ENCODE results near the gene LYRM1.
"Not testable (repeated sequence)": the region's sequence is repeated elsewhere in the genome, so short reads cannot be mapped to it uniquely, and the experiment has no call there.

The LYRM1 gene

DNA sequence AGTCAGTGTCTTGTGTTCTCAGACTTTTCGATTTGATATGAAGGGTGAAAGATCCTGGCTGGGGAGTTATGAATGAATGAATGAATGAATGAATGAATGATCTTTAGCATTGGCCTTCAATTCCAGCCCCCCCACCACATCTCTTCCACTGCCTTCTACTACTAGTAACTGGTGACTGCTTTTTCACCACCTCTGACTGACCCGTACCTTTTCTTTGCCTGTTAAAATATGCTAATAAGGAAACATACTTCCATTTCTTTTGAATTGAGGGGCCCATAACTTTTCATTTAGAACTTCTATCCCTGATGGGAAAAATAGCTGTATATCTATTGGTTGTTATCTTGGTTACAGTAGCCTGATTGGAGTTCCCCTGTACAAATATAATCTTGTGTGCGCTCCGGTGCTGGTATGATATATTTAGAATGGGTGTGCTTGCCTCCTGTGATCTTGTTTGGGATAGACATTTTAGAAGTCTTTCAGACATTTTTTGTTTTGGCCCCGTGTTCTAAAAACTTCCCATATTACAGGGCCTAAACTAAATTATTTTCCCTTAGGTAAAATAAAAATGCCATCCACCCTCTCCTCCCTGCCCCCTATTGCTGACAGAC lies 3.4 kb downstream of the LYRM1 start:
- DNase-seq = no peak

DNA sequence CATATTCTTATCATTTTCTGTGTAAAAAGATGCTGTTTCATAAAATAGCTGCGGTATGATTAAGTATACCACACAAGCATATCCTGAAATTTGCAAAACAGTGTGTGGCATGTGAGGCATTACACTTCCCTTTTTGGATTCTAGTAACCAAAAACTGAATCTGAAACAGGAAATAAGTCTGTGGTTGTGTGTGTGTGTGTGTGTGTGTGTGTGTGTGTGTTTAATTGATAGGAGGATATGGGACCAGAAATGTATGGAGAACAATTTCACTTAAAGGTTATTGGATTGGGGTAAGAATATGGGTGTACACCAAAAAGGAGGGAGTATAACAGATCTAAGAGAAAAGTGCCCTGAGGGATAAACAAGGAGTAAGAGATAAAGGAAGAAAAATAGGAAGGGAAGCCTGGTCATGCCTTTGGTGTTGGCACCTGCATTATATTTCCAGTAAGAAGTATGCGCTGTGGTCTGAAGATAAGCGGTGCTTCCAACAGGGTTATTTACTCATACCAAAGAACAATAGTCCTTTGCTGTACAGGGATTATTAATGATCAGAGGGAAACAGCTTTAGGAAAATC lies 4.0 kb downstream of the LYRM1 start:
- peak; percentile 37 to 62 for DNase-seq

DNA sequence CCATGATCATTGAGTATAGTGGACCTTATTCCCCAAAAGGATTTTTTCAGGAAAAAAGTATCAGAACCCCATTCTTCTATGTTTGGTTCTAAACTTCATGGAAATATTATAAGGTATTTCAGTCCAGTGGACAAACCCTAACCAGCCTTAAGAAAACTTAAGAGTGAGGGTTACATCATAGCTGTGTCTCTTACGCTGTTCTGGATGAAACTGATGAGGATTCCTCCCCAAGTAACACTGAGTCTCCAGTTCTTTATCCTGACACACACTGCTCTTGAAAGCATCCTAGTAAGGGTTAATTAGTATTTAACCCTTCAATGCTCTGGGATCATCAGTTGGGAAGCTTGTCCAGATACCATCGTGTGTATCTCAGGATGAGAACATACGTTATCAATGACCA lies 5.0 kb downstream of the LYRM1 start:
- DNase-seq = no peak

DNA sequence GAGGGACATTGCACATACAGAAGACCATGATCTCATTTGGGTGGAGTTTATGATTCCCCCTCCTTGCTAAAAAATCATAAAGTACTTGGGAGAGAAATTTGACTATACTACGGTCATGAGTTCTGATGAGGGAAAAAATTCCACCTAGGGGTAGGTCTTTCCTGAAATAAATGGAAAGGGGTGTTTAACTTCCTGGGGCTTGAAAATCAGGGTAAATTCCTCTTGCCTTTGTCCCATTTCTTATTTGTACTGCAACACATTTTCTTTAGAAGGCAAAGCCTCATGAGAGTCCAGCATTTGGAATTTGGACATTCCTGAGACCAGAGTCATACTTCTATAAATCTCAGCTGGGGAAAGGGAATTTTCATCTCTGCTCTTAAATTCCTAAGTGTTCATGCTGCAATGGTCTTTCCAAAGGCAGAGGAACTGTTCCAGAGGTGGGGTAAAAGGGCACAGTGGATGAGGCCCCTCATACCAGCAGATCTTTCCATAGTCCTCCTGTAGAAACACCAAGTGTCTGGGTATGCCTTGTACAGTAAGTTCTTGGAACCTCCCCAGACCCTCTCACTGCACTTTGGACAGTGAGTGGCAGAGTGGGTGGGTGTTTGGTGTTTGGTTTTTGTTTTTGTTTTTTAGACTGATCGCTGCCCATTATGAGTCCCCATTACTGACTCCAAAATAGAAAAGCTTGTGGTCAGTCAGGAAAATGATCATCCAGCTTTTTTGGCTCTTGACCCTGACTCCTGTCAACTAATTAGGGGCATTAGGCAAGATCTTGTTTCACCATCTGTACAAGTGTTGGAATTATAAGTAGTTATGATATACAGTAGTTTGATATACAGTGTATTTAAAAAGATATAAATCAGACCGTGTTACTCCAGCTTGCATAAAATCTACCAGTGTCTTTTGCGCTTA lies 6.0 kb downstream of the LYRM1 start:
- no peak for DNase-seq

DNA sequence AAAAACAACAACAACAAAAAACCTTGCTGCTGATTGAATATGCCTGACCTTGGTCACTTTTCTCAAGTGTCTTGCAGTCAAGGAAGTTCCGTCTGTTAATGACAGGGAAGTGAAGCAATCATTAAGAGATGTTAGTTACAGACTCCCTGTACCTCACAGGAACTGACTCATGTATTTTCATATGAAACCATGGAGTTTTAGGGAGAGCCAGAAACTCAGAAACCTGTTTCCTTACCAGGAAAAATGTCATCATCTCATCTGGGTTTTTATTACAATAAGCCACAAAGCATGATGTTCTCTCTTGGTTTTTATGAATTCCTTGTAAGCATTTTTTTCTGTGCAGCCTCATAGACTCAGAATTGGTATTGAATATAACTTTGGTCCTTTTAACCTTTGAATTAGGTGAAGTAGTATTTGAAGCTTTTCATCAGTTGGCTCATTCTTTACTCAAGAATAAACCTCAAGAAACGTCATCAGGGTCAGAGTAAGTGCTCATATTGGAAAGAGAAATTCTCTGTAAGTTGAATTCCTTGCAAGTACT lies 10.3 kb downstream of the LYRM1 start:
- DNase-seq = no peak

DNA sequence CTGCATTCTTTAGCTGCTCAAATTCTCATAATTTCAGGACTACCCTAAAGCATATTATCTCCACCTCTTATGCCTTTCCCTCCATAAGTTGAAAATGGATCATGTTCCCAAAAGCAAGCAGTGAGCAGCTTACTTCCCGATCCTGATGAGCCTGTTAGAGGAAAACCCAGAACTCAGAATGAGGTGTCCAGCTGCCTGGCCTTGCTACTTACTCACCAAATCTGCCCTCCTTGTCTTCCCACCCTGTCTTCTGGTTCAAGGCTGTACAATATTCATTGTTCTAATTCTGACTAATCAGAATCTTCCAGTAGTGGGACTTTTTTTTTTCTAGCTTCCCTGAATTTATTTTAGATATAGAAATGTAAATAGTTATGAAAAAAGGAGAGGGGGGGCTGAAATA lies 10.8 kb downstream of the LYRM1 start:
- DNase-seq = no peak

DNA sequence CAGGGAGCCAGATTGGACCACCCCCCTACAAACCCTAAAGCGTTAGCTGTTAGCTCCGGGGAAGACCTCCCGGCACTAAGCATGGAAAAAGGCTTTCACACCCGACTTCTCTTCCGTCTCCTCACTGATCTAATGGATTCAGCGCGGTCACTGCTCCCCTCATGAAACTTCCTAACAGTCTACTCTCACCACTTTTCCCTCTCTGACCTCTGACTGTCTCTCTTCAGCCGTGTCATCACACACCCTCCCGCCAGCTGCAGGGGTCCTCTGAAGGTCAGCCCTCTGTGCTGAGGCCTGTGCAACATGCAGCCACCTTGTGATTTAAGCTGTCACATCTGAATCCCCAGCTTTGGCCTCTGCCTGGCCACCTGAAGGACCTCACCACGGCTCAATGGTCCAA lies 15.7 kb downstream of the LYRM1 start:
- DNase-seq = no peak

DNA sequence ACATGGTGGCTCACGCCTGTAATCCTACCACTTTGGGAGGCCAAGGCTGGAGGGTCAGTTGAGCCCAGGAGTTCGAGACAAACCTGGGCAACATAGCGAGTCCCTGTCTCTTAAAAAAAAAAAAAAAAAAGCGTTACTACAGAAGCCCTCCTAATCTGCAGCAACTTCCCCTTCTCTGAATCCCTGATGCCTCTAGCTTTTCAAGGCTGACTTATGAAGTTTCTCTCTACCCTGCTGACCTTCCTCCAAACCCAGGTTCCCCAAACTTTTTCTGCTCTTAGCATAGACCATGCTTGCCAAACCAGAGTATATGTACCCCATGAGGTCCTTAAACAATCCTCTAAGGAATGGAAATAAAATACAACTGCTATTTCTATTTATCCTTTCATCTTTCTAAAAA lies 16.4 kb downstream of the LYRM1 start:
- no peak for DNase-seq

DNA sequence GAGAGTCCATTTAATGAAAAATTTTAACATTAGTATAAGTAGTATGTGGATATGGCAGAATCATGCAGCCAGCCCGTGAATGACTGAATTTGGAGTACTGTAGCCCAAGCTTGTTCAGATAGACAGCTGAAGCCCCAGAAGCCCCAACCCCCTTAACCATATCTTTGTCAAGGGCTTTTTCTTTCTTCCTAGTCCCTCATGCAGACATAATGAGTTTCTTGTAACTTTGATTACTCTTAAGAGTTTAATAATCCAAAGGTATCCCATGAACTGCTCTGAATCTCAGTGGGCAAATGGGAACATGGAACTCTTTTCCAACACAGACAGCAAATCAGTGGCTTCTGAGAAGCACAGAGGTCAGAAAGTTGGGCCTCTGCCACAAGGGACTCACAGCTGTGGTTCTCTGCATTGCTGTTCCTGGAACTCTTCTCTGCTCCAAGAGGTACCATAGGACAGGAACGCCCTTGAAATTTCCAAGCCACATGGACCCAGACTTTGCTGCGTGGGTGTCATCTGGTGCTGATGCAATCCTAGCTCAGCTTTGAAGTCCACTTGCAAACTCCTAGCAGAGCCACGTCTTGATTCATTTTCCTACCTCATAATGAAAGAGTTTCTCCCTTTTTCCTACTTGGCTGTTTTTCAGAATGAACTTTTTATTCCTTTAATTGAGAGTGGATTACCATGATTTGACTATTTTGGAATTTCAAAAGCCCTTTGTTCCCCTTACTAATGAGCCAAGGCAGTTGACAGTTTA lies 18.1 kb downstream of the LYRM1 start:
- no peak for DNase-seq

DNA sequence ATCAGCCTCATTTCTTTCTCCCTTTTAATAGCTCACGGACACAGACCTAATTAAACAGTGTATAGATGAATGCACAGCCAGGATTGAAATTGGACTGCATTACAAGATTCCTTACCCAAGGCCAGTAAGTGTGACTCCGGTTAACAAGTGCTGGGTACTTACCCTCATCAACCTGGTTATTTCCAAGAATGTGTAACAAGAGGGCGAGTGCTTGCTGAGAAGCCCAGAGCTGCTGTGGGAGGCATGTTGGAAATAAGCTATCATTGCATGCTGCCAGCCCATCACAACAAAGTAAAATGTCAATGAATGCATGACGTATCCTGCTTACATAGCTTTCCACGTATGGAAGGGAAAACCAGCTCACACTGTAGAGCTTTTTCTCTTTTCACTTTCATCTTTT lies 19.5 kb downstream of the LYRM1 start:
- DNase-seq = no peak

DNA sequence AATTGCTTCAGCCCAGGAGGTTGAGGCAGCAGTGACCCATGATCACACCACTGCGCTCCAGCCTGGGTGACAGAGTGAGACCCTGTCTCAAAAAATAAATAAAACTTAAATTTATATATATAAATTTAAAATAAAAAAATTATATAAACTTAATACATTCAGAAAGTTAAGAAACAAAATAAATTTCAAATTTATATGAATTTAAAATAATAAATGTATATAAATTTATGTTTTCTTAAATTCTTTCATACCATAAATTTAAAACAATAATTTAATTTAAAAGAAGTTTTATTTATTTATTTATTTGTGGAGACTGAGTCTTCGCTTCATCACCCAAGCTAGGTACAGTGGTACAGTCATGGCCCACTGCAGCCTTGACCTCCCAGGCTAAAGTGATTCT lies 20.2 kb downstream of the LYRM1 start:
- no peak for DNase-seq

DNA sequence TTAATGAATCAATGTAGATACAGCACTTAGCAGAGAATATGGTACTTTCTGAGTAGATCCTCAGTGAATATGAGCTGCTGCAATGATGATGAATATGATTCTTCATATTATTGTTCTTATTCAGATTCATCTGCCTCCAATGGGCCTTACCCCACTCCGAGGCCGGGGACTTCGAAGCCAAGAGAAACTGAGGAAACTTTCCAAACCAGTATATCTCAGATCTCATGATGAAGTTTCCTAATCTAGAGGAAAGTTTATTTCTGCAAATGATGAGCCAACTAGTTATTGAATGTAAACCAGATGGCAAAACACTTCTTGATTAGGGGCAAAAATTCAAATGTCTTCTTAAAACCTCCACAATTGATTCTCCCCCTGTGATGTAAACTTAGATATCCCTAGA lies 23.3 kb downstream of the LYRM1 start:
- no peak for DNase-seq

DNA sequence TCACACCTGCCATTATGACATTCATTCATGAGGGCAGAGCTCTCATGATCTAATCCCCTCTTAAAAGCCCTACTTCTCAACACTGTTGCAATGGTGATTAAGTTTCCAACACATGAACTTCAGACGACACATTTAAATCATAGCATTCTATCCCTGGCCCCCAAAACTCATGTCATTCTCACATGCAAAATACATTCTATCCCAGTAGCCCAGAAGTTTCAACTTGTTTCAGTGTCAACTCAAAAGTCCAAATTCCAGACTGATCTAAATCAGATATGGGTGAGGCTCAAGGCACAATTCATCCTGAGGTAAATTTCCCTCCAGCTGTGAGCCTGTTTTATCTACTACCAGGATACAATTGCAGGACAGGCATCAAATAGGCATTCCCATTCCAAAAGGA lies 25.2 kb downstream of the LYRM1 start:
- no peak for DNase-seq

DNA sequence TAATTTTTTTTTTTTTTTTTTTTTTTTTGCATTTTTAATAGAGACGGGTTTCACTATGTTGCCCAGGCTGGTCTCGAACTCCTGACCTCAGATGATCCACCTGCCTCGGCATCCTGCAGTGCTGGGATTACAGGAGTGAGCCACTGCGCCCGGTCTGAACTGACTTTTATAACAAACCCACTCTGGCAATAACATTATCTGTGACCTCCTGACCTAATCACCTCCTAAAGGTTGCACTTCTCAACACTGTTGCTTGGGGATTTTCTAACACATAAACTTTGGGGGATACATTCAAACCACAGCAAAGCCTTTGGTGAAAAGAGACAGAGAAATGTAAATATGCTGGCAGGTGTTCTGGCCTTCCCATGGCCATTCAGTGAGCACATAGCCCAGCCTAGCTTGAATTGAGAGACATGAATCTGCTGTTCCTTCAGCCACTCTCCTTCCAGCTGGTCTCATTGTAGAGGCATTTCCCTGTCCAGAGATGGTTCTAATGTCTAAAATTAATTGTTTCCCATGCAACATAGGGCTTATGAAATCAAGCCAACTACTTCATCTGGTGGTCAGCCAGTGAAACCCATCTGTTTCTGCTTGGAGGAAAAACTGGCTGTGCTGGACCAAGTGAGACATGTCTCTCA lies 28.3 kb downstream of the LYRM1 start:
- no peak for DNase-seq

DNA sequence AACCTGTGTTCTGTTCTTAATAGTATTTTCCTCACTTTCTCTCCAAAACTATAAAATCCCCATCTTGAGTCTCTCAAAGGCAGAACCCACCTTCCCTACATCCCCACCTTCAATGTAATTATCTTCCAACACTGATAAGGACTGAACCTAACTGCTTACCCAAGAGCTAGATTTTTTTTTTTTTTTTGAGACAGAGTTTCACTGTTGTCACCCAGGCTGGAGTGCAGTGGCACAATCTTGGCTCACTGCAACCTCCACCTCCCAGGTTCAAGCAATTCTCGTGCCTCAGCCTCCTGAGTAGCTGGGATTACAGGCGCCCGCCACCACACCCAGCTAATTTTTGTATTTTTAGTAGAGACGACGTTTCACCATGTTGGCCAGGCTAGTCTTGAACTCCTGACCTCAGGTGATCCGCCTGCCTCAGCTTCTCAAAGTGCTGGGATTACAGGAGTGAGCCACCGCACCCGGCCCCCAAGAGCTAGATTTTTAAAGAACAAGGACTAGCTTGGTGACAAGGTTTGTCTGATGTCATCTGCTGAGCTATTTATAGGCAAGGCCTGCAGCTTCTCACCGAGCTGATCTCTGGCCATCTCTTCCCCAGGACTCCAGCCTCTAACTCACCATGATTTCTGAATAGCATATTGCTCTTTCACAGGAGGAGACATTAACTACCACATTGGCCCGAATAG lies 29.2 kb downstream of the LYRM1 start:
- DNase-seq = not testable (repeated sequence)

DNA sequence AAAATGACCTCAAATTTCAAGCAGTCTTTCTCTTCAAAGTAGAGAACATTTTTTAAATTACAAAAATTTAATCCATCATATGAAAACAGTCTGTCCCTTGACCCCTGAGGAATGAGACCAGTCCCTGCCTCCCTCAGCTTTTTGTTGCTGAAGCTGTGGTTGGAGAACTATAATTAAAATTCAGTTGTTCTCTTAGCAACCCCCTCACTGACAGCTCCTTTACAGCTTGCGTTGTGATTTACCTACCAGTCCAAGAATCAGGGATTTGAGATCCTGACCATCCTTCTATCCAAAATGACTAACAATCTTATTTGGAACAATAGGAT lies 29.8 kb downstream of the LYRM1 start:
- DNase-seq = no peak

DNA sequence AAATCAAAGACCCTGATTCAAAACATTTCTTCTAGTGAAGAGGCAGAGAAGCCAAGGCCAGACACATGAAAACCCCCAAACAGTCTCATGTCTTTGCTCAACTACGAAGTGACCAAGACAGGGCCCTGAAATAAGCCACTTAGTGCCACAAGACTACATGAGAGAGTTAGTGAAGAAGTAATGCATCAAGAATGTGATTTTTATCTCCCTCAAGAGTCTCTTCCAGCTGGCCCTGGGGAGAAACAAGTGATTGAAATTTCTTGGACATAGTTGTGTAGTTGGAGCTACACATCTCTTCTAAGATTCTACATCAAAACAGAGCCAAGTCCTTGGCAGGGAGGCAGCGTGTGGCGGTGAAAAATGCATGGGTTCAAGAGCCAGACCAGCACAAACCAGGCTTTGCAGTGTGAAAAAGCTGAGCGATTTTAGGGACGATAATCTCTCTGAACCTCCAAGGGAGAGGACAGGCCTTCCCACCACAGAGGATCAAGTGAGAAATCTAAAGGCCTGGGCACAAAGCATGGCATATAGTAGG lies 30.6 kb downstream of the LYRM1 start:
- no peak for DNase-seq

DNA sequence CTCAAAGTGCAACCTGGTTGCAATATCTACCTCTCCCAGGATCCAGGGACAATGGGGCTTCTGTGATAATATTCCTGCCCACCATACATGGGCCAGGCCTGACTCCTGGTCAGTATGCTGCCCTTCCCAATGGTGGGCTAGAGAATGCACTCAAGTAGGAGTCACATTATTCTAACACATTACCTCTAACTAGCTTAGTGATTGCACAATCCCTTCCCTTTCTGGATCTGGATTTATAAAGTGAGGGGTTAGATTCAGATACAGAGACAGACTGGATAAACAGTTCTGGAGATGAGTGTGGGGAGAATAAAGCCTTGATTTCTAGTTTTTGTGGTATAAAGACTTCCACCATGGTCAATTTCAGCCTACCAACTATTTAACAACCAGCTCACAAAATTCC lies 33.0 kb downstream of the LYRM1 start:
- no peak for DNase-seq

DNA sequence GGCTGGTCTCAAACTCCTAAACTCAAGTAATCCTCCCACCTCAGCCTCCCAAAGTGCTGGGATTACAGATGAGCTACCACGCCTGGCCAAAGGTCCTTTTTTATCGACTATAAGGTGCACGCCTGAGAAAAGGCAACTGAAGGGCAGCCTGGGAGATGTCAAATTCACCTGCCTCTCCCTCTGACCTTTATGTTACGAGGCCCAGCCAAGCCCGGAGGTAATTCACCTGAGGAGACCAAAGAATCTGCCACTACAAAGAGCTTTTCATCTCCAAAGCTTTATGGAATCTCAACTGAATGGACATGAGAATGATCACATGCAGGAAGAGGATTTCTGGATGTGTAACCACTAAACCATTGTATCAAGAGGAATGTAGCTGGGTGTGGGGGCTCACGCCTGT lies 37.2 kb downstream of the LYRM1 start:
- DNase-seq = no peak

DNA sequence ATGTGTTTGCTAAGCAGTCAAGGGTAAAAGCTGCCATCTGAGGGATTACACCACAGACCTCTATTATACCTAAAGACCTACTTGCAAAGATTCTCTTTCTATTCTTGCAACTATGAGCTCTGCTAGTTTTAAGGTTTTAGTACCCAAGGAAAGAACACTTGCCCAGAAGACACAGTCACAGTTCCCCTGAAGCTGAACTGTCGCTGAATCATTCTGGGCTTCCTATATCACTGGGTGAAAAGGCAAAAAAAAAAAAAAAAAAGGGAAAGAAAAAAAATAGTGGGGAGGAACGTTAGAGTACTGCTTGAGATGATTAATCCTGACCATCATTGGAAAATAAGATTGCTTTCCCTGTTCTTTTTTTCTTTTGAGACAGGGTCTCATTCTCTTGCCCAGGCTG lies 37.9 kb downstream of the LYRM1 start:
- no peak for DNase-seq

DNA sequence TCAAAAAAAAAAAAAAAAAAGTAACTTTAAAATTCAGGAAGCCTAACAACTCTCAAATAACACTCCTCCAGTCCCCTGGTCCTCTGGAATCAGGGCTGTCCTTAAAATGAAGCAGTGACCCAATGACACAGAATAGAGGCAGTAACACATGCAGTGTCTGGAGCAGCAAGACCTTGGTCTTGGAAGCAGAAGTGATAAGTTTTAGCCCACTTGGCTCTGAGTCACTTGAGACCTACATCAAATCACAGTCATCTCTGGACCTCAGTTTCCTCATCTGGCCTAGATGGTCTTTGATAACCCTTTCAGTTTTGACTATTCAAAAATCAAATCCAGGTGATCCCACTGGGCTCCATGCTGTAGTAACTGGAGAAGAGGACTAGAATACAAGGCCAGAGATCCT lies 39.0 kb downstream of the LYRM1 start:
- no peak for DNase-seq
